Kidney capillary endothelial cell (primary cell): Measurements from ENCODE around the gene RSPH1.
A peak's percentile ranks its signal among the peaks of the same experiment; 100 is the strongest.

Experiments used
- DNase-seq: peaks from one replicate; pipeline ENCODE4 v3.0.0-alpha.2; 2018; ENCODE audit warnings: low spot score

RSPH1 gene

GRCh38 chr21:42465008-42465802 lies 30.8 kb downstream of the RSPH1 start:
- no peak for DNase-seq

DNA sequence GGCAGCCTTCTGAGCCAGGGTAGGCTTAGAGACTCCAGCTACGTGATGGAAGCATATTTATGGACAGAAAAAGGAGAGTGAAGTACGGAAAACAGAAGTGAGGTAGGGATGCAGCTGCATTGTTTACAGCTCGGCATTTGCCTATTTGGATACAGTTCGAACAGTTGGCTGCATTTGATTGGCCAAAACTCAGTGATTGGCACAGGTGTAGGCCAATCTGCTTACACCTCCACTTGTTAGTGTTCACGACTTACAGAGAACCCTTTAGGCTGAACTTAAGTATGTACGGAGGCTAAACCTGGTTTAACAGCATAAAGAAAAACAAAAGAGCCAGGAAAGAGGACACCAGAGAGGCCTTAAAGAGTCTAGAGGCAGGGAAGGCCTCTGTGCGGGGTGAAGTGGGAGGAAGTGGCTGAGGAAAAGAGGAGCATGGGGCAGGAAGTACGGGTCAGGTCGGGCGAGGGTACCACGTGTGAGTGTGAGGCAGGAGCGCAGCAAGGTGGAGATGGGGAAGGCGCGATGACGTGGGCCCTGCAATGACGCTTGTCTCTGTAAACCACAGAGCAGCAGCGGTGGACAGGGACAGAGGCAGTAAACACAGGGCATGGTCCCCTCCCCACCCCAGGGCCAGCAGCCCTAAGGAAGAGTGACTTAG lies 32.0 kb downstream of the RSPH1 start:
- DNase-seq, result peak; percentile 40

DNA sequence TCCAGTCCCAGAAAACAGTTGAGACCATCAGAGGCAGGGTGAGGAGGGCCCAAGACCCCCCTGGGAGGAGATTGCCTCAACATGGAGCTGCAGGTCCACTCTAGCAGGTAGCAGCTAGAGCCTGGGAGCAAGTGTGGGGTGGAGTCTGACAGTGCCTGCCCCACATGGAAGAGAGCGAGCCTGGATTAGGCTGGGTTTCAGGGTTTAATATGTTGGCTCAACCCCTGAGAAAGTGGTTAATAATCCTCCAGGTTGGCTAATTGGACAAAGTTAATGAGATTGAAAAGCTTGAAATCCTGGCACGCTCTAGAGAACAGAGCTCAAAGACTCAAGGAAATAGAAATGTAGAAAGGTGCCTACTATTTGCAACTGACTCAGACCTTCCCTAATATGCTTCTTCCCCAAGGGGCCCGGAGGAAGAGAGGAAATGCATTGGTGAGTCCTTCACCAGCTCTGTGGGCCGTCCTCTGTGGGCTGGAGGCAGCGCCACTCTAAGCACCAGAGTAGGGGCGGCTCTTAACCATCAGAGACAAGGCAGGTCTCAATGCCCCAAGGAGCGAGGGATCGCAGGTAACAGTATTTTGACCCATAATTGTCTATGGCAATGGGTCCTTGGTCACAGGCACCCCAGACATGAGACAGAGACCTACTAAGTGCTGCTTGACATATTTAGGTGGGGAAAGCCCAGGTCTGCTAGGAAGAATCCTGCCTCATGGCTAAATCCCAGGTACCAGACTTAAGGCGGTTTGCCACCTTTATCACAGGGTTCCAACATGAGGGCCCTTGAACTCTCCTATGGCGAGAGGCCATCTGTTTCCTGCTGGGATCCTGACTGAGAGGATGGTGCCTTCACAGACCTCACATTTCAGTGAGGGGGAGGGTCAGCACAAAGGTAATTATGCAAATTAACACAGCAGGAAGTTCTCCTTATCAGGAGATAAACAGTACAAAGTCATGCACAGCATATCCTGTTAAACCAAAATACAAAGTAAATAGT lies 33.8 kb downstream of the RSPH1 start:
- no peak for DNase-seq

DNA sequence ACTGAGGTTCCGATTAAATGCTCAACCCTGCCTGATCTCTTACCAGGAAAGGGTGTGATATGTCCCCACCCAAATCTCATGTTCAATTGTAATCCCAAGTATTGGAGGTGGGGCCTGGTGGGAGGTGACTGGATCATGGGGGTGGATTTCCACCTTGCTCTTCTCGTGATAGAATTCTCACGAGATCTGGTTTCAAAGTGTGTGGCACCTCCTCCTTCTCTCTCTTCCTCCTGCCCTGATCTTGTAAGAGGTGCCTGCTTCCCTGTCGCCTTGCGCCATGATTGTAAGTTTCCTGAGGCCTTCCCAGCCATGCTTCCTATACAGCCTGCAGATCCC lies 34.9 kb downstream of the RSPH1 start:
- DNase-seq, result no peak

- DNase-seq, result no peak
These were observed 35.4 kb downstream of the RSPH1 start for GRCh38 chr21:42460391-42461184.

DNA sequence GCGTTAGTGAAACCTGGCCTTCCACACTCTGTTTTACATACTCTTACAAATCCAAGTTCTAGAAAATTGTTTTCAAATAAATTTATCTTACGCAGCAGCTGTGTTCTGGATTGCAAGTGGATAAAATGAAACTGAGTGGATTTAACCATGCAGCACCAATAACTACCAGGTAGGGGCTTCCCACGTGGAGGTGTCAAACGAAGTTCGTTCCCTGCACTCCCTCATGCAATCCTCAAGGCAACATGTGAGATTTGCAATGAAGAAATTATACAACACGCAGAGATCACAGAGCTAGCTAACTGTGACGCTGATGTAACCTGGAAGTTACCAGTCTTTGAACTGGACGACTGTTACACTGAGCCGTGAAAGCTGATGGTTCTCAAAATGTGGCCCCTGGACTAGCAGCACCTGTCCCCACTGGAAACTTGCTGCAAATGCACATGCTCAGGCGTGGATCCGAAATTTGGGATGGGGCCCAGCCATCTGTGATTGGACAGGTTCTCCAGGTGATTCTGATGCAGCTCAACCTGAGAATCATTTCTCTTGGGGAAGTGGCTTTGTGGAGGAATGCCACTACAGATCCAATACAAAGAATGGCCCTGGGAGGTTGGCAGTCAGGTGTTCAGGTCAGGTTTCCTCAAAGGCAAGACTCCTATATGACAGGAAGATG lies 36.3 kb downstream of the RSPH1 start:
- DNase-seq, result no peak

GRCh38 chr21:42459082-42459460 lies 37.0 kb downstream of the RSPH1 start:
- no peak for DNase-seq

GRCh38 chr21:42456457-42456856 lies 39.6 kb downstream of the RSPH1 start:
- no peak for DNase-seq

DNA sequence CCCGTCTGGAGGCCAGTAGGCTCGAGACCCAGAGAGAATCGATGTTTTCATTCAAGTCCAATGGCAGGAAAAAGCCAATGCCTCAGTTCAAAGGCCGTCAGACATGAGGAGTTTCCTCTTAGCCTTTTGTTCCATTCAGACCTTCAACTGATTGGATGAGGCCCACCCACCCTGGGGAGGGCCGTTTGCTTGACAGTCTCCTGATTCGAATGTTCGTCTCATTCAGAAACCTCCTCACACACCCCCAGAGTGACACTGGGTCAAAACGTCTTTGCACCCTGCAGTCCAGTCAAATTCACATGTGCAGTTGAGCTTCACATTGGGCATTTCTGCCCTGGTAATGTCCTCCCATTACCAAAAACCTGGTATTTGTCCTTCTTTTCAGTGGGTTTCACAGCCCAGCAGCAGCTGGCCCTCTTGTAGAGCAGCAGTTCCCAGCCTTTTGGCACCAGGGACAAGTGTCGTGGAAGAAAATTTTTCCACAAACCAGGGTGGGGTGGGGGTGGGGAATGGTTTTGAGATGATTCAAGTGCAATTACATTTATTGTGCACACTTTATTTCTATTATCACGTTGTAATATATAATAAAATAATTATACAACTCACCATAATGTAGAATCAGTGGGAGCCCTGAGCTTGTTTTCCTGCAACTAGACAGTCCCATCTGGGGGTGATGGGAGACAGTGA lies 40.1 kb downstream of the RSPH1 start:
- DNase-seq, result no peak

GRCh38 chr21:42455196-42455595 lies 40.8 kb downstream of the RSPH1 start:
- DNase-seq, result no peak

DNA sequence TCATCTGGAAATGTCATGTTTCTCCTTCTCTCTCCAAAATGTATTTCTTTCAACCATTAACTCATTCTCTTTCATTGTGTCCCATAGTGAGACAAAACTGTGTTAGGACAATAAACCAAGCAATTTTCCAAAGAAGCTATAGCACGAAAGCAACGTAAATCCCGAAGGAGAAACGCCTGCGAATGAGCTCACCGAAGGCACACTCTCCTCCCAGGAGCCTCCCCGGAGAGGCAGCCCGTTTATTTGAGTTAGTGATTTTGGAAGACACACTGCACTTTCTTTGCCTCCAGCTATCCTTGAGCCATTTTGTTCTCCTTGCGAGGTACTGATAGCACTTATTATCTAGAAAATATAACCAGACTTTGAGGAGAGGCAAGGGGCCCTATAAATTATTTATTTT lies 41.2 kb downstream of the RSPH1 start:
- no peak for DNase-seq

- DNase-seq, result no peak
These were observed 41.9 kb downstream of the RSPH1 start for GRCh38 chr21:42453986-42454570.

- DNase-seq, result no peak
These were observed 42.6 kb downstream of the RSPH1 start for GRCh38 chr21:42453224-42453985.

- no peak for DNase-seq
These were observed 43.4 kb downstream of the RSPH1 start for GRCh38 chr21:42452401-42453223.

GRCh38 chr21:42451941-42452340 lies 44.1 kb downstream of the RSPH1 start:
- DNase-seq, result no peak

DNA sequence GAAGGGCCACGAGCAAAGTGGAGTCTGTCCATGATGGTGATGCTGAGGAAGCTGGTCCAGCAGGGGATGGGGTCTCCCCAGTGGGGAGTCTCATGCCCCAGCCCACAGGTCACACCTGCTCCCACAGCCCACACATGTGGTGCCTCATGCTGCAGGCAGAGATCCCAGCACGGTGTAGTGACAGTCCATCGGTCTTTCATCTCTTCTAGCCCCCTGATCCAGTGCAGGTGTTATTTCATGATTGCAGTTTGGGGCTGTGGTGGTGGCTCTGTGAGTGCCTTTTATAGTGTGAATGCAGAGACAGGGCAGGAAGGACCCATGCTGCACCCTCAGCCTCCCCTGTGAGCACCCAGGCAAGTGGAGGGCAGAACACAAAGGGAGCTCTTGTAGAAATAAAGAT lies 47.3 kb downstream of the RSPH1 start:
- no peak for DNase-seq

GRCh38 chr21:42447732-42448131 lies 48.3 kb downstream of the RSPH1 start:
- no peak for DNase-seq

DNA sequence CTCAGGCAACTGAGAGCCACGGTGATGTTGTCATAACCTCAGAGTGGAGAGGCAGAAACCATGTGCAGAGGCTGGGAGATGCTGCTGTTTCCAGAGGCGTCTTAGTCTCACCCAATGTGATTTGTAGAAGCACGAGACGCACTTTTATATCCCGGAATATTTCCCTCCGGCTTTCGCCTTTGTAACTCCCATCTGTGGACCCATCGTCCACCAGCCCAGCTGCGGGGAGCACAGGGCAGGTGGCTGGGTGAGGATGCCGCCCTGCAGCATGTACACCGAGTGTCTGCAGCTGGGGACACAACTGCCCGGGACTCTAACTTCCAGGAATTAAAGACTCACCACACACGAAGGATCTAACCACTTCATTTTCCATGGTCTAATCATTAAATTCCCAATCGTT lies 48.8 kb downstream of the RSPH1 start:
- DNase-seq, result no peak

GRCh38 chr21:42446531-42446930 lies 49.5 kb downstream of the RSPH1 start:
- DNase-seq, result no peak
